ENCODE results near the gene WNT2. TPM values are rescaled to one million over a fixed set of nuclear protein-coding genes. Genes with fewer than 3 reads are reported as not detected.

Gene WNT2
- total RNA-seq, 3 donors from 2014 or later (not counting 1 experiment from before 2014, with no cell fraction given), result not detected

DNA sequence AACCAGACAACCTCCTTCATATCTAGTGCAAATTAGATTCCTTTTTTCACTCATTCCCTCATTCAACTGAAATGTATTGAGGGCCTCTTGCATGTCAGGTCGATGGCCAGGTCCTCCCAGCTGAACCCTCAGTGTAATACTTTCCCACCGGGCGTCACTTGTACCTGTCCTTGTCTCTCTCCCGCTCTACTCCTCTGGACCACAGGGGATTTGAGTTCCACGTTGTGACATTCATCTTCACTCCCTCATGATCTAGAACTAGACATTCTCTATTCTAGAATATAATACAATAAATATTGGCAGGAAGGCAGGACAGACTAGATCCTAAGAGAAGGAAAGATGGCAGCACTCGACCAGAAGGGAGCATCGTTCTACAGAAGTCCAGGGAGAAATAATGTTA, 83.9 kb downstream of the WNT2 start:
- no peaks in the 10 kb centered on the region for H3K36me3 Mint-ChIP-seq
- WGBS (ENCODE audit: insufficient coverage), result 88% methylated on average over 6 of the region's 7 CpGs

DNA sequence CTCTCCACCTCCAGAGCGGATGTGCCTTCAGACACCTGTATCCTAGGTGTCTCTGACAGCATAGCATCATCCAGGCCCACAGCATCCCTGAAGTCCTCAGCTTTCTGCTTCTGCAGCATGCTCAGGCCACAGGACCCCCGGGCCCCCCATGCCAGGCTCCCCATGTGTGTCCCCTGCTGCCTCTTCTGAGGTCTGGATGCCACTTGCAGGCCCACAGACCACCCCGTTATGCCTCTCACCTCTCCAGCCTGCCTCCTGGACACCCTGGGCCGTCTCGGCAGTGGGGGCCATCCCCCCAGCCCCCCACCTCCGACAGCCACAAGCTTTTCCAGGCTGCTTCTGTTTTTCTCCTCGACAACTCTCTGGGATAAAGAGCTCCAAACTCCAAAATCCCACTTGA, 84.4 kb downstream of the WNT2 start:
- Mint-ChIP-seq H3K36me3 (no peaks in the 10 kb centered on the region), H3K27ac (no peak overlapping the region), H3K4me3 (no peak overlapping the region), H3K9me3 (peaks cover 0 to 4% of the 10 kb centered on the region in 2 donors), H3K27me3 (ENCODE audit: low read depth in 2 of 2) (peaks cover 2 to 18% of the 10 kb centered on the region in 2 donors), H3K4me1 (no peaks in the 10 kb centered on the region)
- 86% methylated on average over 6 of the region's 7 CpGs for WGBS (ENCODE audit: insufficient coverage)
- H3K9me3 ChIP-seq (ENCODE audit: control insufficient read depth, insufficient read depth, low read length), result no peaks in the 10 kb centered on the region
- TF ChIP-seq, protein P1, sequence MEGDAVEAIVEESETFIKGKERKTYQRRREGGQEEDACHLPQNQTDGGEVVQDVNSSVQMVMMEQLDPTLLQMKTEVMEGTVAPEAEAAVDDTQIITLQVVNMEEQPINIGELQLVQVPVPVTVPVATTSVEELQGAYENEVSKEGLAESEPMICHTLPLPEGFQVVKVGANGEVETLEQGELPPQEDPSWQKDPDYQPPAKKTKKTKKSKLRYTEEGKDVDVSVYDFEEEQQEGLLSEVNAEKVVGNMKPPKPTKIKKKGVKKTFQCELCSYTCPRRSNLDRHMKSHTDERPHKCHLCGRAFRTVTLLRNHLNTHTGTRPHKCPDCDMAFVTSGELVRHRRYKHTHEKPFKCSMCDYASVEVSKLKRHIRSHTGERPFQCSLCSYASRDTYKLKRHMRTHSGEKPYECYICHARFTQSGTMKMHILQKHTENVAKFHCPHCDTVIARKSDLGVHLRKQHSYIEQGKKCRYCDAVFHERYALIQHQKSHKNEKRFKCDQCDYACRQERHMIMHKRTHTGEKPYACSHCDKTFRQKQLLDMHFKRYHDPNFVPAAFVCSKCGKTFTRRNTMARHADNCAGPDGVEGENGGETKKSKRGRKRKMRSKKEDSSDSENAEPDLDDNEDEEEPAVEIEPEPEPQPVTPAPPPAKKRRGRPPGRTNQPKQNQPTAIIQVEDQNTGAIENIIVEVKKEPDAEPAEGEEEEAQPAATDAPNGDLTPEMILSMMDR (IDR thresholded peaks at IDR 0.05), result no peak
- intact Hi-C loops (cut with micrococcal nuclease), result no loop called here
- H3K36me3 ChIP-seq (ENCODE audit: control insufficient read depth, insufficient read depth, low read length), result no peaks in the 10 kb centered on the region
- no peak overlapping the region for H3K4me3 ChIP-seq (ENCODE audit: low read length)
- no peak for ATAC-seq
- no peak for DNase-seq
- H3K4me1 ChIP-seq (ENCODE audit: control insufficient read depth, insufficient read depth, low read length), result no peaks in the 10 kb centered on the region
- no peaks in the 10 kb centered on the region for H3K27me3 ChIP-seq (ENCODE audit: control insufficient read depth, insufficient read depth, low read length)
- no peak overlapping the region for H3K27ac ChIP-seq (ENCODE audit: low read length)

More for the DNA sequence above, 83.9 kb downstream of the WNT2 start:
- Mint-ChIP-seq H3K27me3 (ENCODE audit: low read depth in 2 of 2) (peaks cover 3 to 18% of the 10 kb centered on the region in 2 donors), H3K27ac (no peak overlapping the region), H3K4me1 (no peaks in the 10 kb centered on the region), H3K4me3 (no peak overlapping the region), H3K9me3 (peaks cover 0 to 2% of the 10 kb centered on the region in 2 donors)
- Histone ChIP-seq H3K27me3 (ENCODE audit: control insufficient read depth, insufficient read depth, low read length) (no peaks in the 10 kb centered on the region), H3K9me3 (ENCODE audit: control insufficient read depth, insufficient read depth, low read length) (no peaks in the 10 kb centered on the region), H3K27ac (ENCODE audit: low read length) (no peak overlapping the region), H3K4me3 (ENCODE audit: low read length) (no peak overlapping the region), H3K4me1 (ENCODE audit: control insufficient read depth, insufficient read depth, low read length) (no peaks in the 10 kb centered on the region), H3K36me3 (ENCODE audit: control insufficient read depth, insufficient read depth, low read length) (no peaks in the 10 kb centered on the region)
- TF ChIP-seq, protein P1 (IDR thresholded peaks at IDR 0.05), result no peak
- no peak for ATAC-seq
- intact Hi-C loops (cut with micrococcal nuclease), result no loop called here
- DNase-seq, result no peak

DNA sequence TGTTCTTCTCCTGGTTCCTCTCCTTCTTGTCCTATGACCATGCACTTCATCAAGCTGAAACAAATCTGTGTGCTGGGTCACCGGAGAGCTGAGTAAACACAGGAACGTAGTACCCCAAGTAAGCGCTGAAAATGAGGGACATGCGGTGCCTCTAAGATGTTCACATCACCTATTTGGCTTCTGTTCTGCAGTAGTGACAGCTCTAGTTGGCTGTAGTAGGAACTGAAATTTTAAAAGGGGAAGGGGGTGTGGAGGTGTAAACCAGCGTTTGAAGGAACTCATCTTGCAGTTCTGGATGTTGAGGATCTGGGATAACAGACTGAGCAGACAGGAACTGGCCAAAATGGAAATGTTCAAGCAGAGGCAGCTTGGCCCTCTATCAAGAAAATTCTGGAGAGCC, 85.2 kb downstream of the WNT2 start:
- Histone ChIP-seq H3K27ac (ENCODE audit: low read length) (no peak overlapping the region), H3K36me3 (ENCODE audit: control insufficient read depth, insufficient read depth, low read length) (no peaks in the 10 kb centered on the region), H3K9me3 (ENCODE audit: control insufficient read depth, insufficient read depth, low read length) (no peaks in the 10 kb centered on the region), H3K4me3 (ENCODE audit: low read length) (no peak overlapping the region), H3K4me1 (ENCODE audit: control insufficient read depth, insufficient read depth, low read length) (no peaks in the 10 kb centered on the region), H3K27me3 (ENCODE audit: control insufficient read depth, insufficient read depth, low read length) (no peaks in the 10 kb centered on the region)
- 73% methylated on average over 5 of the region's 5 CpGs for WGBS (ENCODE audit: insufficient coverage)
- ATAC-seq, result no peak
- Mint-ChIP-seq H3K4me1 (no peaks in the 10 kb centered on the region), H3K27me3 (ENCODE audit: low read depth in 2 of 2) (peaks cover 0 to 18% of the 10 kb centered on the region in 2 donors), H3K36me3 (no peaks in the 10 kb centered on the region), H3K4me3 (no peak overlapping the region), H3K27ac (no peak overlapping the region), H3K9me3 (peaks cover 0 to 4% of the 10 kb centered on the region in 2 donors)
- intact Hi-C loops (cut with micrococcal nuclease), result no loop called here
- no peak for DNase-seq
- TF ChIP-seq, protein P1 (IDR thresholded peaks at IDR 0.05), result no peak

DNA sequence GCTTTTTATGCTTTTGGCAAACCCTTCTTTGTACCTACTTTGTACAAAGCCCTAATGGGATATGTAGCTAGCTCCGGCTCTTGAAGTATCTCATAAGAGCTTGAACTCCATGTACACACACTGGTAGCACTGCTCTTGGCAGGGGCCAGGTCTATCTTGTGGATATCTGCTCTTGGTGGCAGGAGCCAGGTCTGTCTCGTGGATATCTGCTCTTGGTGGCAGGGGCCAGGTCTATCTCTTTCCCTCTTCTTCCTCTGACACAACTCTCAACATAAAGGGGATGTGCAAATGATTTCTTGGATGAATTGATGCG, 91.9 kb downstream of the WNT2 start:
- no peaks in the 10 kb centered on the region for H3K4me1 Mint-ChIP-seq
- 86% methylated on average over 3 of the region's 3 CpGs for WGBS (ENCODE audit: insufficient coverage)
- H3K4me3 ChIP-seq (ENCODE audit: low read length), result no peak overlapping the region

More for the DNA sequence above, 91.9 kb downstream of the WNT2 start:
- no peaks in the 10 kb centered on the region for H3K27me3 ChIP-seq (ENCODE audit: control insufficient read depth, insufficient read depth, low read length)
- ATAC-seq (no peak), DNase-seq (no peak)
- Mint-ChIP-seq H3K36me3 (no peaks in the 10 kb centered on the region), H3K4me3 (no peak overlapping the region), H3K27ac (no peak overlapping the region), H3K9me3 (peaks cover 0 to 4% of the 10 kb centered on the region in 2 donors), H3K27me3 (ENCODE audit: low read depth in 2 of 2) (peaks cover 0 to 3% of the 10 kb centered on the region in 2 donors)
- TF ChIP-seq, protein P1 (IDR thresholded peaks at IDR 0.05), result no peak
- no peaks in the 10 kb centered on the region for H3K36me3 ChIP-seq (ENCODE audit: control insufficient read depth, insufficient read depth, low read length)
- H3K27ac ChIP-seq (ENCODE audit: low read length), result no peak overlapping the region
- H3K9me3 ChIP-seq (ENCODE audit: control insufficient read depth, insufficient read depth, low read length), result no peaks in the 10 kb centered on the region
- no peaks in the 10 kb centered on the region for H3K4me1 ChIP-seq (ENCODE audit: control insufficient read depth, insufficient read depth, low read length)
- intact Hi-C loops (cut with micrococcal nuclease), result no loop called here

Measured in natural killer cell (primary cell).